Activated naive CD4-positive, alpha-beta T cell treated with anti-CD3 and anti-CD28 coated beads, Interleukin-2, amount 50 U/mL, for 72 hours (primary cell): ENCODE results near the gene PLVAP. TPM values are rescaled to one million over a fixed set of nuclear protein-coding genes. Genes with fewer than 3 reads are reported as not detected.

Experiments
- ATAC-seq, 2 donors: fragments of 150-1000 bp; cut with Tn5 transposase; 2 replicates each; pipeline ENCODE4 v1.10.0; 2021; ENCODE audit warnings: mild to moderate bottlenecking in 2 of 2, moderate library complexity in 2 of 2
- DNase-seq, 2 donors: peaks; one replicate each; pipeline ENCODE4 v3.0.0; 2021 to 2022; ENCODE audit warnings: low spot score in 2 of 2
- H3K27ac Mint-ChIP-seq, 2 donors: one replicate each; pipeline ENCODE4 v1.8.0; 2022; ENCODE audit warnings: mild to moderate bottlenecking in 2 of 2, mixed read lengths in 2 of 2
- H3K36me3 Mint-ChIP-seq, 2 donors: one replicate each; pipeline ENCODE4 v1.8.0; 2022; ENCODE audit warnings: mixed read lengths in 2 of 2
- H3K9me3 Mint-ChIP-seq, 2 donors: one replicate each; pipeline ENCODE4 v1.8.0; 2022; ENCODE audit warnings: mixed read lengths in 2 of 2
- total RNA-seq, 2 donors: library from RNA; stranded (reverse); gene quantifications; one replicate each; pipeline ENCODE4 v1.2.3, GENCODE V29; 2022

PLVAP gene
- total RNA-seq, 2 donors from 2014 or later = 0.20 TPM; not detected in 1

DNA sequence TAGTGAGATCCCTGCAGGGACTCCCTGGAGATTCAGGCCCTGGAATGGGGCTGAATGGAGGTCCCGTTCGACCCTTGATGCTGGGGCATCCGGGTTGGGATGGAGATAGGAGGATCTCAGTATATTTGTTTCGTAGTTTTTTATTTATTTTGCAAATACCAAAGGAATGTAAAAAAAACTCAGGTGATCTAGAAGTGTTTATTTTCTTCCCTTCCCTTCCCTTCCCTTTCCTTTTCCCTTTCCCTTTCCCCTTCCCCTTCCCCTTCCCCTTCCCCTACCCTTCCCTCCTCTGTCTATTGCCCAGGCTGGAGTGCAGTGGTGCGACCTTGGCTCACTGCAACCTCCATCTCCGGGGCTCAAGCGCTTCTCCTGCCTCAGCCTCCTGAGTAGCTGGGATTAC is 35.3 kb downstream of the PLVAP start:
- H3K27ac Mint-ChIP-seq = no peak overlapping the region
- H3K36me3 Mint-ChIP-seq = no peaks in the 10 kb centered on the region
- no peaks in the 10 kb centered on the region for H3K9me3 Mint-ChIP-seq
- ATAC-seq (no peak), DNase-seq (no peak)

DNA sequence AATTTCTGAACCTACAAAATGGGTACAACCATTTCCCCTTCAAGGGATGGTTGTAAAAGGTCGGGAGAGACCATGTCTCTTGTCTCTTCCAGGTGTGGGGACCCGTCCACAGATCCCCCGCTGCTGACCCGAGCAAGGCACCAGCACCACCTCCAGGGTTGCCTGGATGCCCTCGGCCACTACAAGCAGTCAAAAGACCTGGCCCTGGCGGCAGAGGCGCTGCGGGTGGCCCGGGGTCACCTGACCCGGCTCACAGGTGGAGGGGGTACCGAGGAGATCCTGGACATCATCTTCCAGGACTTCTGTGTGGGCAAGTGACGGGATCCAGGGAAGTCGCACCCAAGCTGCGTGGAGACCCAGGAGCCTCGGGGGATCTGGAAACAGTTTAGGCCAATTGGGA is 35.8 kb downstream of the PLVAP start:
- Mint-ChIP-seq H3K36me3 (peaks cover 0 to 4% of the 10 kb centered on the region in 2 donors), H3K9me3 (no peaks in the 10 kb centered on the region), H3K27ac (no peak overlapping the region)
- no peak for DNase-seq
- ATAC-seq = no peak

DNA sequence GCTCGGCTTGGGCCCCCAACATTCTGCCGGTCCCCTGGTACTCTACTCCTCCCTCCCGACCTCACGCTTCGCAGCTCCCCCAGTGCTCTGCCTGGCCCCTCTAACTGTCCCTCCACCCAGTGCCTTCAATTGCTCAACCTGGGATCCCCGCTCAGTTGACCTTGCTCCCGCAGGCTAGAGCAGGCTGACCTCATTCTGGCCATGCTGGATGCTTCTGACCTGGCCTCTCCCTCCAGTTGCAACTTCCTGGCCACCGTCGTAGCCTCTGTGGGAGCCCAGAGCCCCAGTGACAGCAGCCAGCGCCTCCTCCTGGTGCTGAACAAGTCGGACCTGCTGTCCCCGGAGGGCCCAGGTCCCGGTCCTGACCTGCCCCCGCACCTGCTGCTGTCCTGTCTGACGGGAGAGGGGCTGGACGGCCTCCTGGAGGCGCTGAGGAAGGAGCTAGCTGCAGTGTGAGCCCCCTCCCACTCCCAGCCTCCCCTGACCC is 36.2 kb downstream of the PLVAP start:
- Mint-ChIP-seq H3K36me3 (peaks cover 0 to 4% of the 10 kb centered on the region in 2 donors), H3K27ac (no peak overlapping the region), H3K9me3 (no peaks in the 10 kb centered on the region)
- DNase-seq (no peak), ATAC-seq (no peak)

DNA sequence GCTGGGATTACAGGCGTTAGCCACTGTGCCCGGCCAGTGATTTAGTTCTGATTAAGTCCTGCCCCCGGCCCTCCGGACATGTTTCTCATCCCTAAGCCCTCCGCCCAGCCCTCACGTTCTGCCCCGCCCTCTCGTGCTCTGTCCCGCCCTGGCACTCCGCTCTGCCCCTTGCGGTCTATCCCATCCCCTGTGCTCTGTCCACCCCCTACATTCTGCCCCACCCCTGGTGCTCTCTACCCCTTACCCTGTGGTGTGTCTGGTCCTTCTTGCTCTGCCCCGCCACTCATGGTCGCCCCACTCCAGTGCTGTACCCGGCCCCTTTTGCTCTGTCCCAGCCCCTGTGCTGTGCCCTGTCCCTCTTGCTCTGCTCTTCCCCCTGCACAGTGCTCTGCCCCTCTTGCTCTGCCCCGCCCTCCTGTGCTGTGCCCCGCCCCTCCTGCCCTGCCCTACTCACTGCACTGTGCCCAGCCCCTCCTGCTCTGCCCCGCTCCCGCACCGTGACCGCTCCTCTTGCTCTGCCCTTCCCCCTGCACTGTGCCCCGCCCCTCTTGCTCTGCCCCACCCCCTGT is 36.8 kb downstream of the PLVAP start:
- DNase-seq = no peak
- ATAC-seq = no peak
- Mint-ChIP-seq H3K9me3 (no peaks in the 10 kb centered on the region), H3K36me3 (peaks cover 0 to 4% of the 10 kb centered on the region in 2 donors), H3K27ac (no peak overlapping the region)

DNA sequence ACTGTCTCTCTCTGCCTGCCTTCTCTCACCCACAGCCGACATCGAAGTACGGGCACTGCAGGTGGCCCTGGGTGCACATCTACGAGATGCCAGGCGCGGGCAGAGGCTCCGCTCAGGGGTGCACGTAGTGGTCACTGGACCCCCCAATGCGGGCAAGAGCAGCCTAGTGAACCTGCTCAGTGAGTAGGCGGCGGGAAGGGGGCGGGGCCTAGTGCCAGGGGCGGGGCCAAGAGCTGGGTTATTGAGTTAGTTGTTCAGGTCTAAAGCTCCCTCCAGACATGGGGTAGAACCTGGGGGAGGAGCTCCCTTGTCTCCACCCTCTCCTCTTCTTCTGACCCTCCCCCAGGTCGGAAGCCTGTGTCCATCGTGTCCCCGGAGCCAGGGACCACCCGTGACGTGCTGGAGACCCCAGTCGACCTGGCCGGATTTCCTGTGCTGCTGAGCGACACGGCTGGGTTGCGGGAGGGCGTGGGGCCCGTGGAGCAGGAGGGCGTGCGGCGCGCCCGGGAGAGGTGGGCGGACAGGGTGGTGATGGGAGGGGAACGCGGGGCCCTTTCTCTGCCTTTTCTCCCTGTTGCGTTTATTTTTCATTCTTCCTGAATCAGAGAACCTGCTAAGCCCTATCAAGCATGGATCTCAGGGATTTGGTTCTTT is 37.9 kb downstream of the PLVAP start:
- peak in 1 of 2 donors; percentile 56 for DNase-seq
- Mint-ChIP-seq H3K9me3 (no peaks in the 10 kb centered on the region), H3K36me3 (peaks cover 0 to 4% of the 10 kb centered on the region in 2 donors), H3K27ac (no peak overlapping the region)
- ATAC-seq = no peak

DNA sequence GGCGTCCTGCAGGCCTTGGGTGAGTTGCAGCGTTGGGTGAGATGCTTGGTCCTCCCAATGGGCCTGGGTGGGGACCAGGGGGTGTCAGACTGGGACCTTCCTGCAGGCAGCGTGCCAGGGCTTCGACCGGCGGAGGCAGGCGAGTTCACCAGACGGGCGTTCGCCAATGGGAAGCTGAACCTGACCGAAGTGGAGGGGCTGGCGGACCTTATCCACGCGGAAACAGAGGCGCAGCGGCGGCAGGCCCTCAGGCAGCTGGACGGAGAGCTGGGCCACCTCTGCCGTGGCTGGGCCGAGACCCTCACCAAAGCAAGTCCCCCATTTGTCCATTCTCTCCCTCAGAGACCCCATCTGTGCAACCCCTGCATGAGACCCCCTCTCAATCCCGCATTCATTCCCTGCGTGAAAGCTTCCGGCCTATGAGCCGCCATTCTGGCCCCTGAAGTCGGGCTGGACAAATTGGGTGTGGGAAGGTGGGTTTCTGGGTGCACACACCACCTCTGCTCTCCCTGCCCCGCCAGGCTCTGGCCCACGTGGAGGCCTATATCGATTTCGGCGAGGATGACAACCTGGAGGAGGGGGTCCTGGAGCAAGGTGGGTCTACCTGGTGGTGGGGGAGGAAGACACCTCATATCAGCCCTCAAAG is 38.6 kb downstream of the PLVAP start:
- DNase-seq (no peak), ATAC-seq (no peak)
- Mint-ChIP-seq H3K9me3 (no peaks in the 10 kb centered on the region), H3K36me3 (peaks cover 0 to 4% of the 10 kb centered on the region in 2 donors), H3K27ac (peak overlapping the region in 1 of 2 donors; percentile 49)

DNA sequence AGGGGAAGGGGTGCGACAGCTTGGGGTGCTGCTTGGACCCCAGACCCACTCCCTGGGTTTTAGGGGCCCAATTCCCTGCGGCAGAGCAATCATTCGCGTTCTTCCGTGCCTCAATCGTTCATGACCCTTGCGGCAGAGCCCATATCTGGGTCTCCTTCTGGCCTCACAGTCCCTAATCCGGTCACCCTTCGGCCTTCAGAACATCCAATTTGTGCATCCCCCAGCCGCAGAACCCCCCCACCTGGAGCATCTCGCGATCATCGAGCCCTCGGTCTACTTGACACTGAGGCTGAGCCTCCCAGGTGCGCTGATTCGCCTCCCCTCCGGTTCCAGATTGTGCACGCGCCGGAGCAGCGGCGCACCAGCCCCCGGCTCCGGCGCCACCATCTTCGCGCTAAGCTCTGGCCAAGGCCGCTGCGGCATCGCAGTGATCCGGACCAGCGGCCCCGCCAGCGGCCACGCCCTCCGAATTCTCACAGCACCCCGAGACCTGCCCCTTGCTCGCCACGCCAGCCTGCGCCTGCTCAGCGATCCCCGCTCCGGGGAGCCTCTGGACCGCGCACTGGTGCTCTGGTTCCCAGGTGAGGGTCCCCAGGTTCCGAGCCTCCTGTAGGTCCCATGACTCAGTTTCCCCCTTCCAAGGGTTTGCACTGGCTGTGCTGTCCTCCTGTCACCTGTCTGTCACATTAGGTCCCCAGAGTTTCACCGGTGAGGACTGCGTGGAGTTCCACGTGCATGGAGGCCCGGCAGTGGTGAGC is 39.3 kb downstream of the PLVAP start:
- Mint-ChIP-seq H3K27ac (peak overlapping the region; percentile 49 to 51), H3K9me3 (no peaks in the 10 kb centered on the region), H3K36me3 (peaks cover 2 to 4% of the 10 kb centered on the region in 2 donors)
- peak in 1 of 2 donors; percentile 51 for DNase-seq
- peak; percentile 4 to 10 for ATAC-seq

DNA sequence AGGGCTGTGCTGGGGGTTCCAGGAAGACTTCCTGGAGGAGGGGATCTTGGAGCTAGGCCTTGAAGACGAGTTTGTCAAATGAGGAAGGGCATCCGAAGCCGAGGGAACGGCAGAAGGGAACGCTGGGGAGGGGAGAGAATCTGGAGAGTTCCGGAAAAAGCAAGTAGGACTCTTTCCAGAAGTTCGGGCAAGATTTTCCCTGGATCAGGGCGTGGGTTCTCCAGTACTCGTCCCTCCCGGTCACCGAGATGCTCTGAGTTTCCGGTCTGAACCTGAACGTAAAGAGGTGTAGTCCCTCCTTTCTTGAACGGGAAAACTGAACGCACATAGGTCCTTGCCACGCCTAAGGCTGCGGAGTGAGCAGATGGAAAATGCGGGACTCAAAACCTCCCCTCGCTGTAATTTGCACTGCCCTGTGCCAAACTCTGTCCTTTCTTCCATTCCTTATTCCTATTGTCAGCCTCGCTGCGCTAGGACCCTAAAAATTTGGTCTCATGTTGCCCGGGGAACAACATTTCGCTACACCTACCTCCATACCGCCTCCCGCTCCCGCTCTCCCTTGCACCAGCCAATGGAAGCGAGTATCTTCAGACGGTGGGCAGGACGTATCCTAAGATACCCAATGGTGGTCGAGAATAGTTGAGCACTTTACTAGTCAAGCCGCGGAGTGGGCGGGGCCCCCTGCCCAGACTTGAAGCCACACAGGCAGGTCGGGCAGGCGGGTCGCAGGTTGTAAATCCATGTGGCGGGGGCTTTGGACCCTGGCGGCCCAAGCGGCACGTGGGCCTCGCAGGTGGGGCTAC is 40.1 kb downstream of the PLVAP start, which contains the start of gene GTPBP3:
Gene GTPBP3, plus strand, starts transcription at position 682 of the 803 bp plus-strand sequence. Its CDS starts 59 bp downstream, at position 741.
- ATAC-seq = peak; percentile 87 to 92
- peak; percentile 91 to 96 for DNase-seq
- H3K36me3 Mint-ChIP-seq = peaks cover 4 to 5% of the 10 kb centered on the region in 2 donors
- no peaks in the 10 kb centered on the region for H3K9me3 Mint-ChIP-seq
- peak within 1 kb of the TSS; percentile 49 to 77 for H3K27ac Mint-ChIP-seq

DNA sequence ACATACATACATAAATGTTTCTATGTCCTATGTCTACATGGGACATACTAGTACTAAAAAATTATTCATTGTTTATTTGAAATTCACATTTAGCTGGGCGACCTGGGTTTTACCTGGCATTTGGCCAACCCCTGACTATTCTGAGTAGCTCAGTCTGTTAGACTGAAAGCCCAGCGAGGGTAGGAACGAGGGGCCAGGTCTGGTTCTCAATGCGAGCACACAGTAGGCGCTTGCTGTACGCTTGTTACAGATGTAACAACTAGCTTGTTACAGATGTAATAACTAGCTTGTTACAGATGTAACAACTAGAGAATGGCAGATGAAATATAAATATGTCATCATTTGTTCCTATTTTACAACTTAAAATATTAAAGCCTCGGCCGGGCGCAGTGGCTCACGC is 41.6 kb downstream of the PLVAP start:
- peaks cover 4 to 5% of the 10 kb centered on the region in 2 donors for H3K36me3 Mint-ChIP-seq
- H3K9me3 Mint-ChIP-seq = no peaks in the 10 kb centered on the region
- no peak for ATAC-seq
- DNase-seq = no peak
- no peak overlapping the region for H3K27ac Mint-ChIP-seq

DNA sequence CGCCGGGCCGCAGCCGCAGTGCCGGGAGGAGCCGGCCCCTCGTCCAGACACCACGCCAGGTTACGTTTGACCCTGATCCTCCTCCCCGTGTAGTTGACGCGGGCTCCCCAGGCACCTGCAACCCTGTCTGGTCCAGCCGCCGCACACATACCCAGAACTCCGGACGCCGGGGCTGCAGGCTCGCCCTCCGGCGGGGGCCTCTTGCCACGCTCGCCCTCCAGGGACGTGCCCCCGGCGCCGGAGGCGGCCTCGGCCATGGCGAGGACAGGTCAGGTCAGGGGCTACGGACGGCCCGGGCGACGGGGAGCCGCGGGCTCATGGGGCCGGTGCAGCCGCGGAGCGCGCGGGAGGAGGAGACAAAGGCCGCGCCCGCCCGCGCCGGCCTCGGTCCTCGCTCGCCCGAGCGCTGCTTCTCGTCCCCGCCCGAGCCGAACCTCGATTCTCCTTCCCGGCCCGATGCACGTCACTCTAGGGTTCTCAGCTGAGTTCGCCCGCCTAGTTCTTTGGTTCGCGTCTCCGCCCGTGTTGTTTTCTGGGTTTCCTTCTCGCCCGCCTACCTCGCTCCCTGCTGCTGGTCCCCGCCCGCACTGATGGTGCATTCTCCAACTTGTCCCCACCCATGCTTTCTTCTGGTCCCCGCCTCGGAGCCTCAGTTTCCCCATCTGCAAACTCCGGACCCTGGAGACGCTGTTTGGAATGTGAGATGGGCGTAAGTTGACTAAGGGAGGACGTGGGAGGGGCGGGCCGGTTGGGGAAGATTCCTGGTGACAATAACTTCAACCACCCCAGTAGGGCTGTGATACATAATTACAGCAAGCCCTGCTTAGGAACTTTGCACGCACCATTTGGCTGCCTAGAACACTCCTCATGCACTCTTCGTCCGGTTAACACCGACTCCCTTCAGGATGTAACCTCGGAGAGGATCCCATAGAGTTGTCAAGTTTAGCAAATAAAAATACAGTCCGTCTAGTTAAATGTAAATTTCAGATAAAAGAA is 42.4 kb downstream of the PLVAP start, which contains the start of gene ANO8:
Gene ANO8, minus strand, starts transcription at position 442 of the 996 bp plus-strand sequence. Its CDS starts 185 bp downstream, at position 257.
- H3K27ac Mint-ChIP-seq = peak within 1 kb of the TSS in 1 of 2 donors; percentile 84
- H3K36me3 Mint-ChIP-seq = peaks cover 4 to 5% of the 10 kb centered on the region in 2 donors
- ATAC-seq (peak in 1 of 2 donors; percentile 63), DNase-seq (peak in 1 of 2 donors; percentile 96)
- no peaks in the 10 kb centered on the region for H3K9me3 Mint-ChIP-seq

DNA sequence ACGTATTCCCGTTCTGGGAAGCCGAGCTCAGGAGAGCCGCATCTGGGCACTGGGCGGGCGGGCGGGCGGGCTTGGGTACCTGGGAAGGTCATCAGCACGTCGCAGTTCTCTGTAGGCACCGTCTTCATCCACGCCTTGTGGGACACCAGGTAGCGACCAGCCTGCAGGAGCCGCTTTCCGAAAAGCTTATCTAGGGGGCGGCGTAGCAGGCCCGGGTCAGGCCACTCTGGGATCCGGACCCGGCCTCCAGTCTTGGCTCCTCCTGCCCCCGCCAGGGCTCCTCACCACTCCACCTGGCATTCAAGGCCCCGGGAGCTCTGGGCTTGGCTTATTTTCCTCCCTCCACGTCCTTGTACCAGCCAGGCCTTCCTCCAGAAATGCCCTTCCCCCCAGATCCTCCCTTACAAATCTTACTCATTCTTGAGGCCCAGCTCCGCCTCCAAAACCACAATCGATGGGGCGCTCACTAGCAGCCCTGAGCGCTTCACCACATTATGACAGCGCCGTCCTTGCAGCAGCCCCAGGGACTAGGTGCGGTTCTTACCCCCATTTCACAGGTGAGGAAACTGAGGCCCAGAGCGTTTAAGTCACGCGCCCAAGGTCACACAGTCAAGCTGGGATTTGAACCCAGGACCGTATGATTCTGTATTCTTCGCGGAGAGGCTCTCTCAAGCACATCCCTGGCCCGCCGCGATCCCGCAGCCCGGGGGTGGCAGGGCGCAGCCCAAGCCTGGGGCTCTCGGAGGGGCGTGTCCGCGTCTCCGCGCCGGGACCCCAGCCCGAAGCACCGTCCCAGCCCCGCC is 43.3 kb downstream of the PLVAP start:
- H3K36me3 Mint-ChIP-seq = peaks cover 4 to 5% of the 10 kb centered on the region in 2 donors
- ATAC-seq = peak; percentile 45 to 60
- no peaks in the 10 kb centered on the region for H3K9me3 Mint-ChIP-seq
- DNase-seq = peak in 1 of 2 donors; percentile 77
- peak overlapping the region in 1 of 2 donors; percentile 66 for H3K27ac Mint-ChIP-seq

DNA sequence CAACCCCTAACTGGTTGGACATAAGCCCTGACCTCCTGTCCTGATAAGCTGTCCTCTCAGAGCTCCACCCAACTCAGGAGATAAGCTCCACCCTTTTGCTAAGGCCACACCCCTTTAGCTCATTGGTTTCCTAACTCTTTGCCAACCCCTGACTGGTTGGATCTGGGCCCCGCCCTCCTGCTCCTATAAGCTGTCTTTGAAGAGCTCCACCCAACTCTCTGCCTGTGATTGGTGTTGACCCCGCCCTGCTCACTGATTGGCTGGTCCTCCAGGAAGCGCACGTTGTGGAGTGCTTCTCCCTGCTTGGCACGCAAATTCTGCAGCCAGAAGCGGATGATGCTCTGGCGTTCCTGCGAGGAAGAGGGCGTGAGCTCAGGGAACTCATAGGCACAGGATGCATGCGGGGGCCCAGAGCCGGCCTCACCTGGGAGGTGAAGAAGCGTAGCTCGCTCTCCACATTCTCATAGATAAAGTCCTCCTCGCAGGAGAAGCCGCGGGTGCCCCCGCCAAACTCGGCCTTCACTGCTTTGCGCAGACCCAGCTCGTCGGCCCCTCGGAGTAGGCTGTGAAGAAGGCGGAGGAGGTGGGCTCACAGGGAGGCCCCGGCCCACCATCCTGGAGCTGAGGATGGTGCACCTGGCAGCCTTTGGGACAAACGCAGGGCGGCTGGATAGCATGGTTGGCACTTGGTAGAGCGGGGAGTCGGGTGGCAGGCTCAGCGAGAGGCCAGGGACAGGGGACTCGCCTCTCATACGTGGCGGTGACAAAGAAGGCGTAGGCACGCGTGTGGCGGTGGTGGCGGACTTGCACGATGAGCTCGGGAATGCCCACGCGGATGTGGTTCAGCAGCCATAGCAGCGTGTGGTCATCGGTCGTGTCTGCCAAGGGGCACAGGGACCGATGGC is 44.2 kb downstream of the PLVAP start:
- Mint-ChIP-seq H3K27ac (peak overlapping the region in 1 of 2 donors; percentile 22), H3K36me3 (peaks cover 4 to 5% of the 10 kb centered on the region in 2 donors), H3K9me3 (no peaks in the 10 kb centered on the region)
- ATAC-seq (peak in 1 of 2 donors; percentile 4), DNase-seq (peak in 1 of 2 donors; percentile 47)

DNA sequence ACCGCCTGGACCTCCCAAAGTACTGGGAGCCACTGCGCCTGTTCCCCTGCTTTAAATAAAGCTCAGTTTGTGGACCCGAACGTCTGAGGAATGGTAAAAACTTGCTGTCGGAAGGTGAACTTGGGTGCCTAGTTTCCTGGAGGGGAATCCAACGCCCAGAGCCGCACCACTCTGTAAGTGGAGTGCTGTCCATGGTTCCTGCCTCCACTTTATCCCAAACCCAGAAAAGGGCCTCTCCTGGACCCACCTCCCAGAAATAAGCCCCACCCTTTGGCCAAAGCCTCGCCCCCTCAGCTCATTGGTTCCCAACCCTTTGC is 44.8 kb downstream of the PLVAP start:
- Mint-ChIP-seq H3K36me3 (peaks cover 4 to 5% of the 10 kb centered on the region in 2 donors), H3K27ac (no peak overlapping the region), H3K9me3 (no peaks in the 10 kb centered on the region)
- no peak for DNase-seq
- ATAC-seq = no peak
